ENCODE measurements around the gene ANKS3.

ANKS3 gene

GRCh38 chr16:4752351-4753100 lies 18.5 kb upstream of the ANKS3 start:
- no peak for TF ChIP-seq CTCF (conservative IDR thresholded peaks at IDR 0.05)
- TF ChIP-seq ZFX (IDR thresholded peaks at IDR 0.05): no peak
- H3K27ac ChIP-seq: no peak overlapping the region

DNA sequence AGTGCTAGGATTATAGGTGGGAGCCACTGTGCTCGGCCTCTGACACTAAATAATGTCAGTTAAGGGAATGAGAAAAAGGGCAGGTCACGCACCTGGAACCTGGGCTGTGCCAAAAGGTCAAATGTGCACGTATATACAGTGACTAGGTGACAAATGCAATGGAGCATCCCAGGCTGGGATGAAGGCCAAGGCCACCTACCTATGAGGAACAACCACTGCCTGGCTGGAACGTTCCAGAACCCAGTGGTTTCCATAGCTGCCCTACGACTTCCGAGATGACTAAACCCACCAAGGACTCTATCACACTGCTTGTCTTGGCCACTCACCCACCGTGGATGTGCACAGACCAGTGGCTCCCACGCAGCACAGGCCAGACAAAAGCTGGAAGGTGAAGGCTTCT lies 16.8 kb upstream of the ANKS3 start:
- TF ChIP-seq CTCF (conservative IDR thresholded peaks at IDR 0.05) (no peak), ZFX (IDR thresholded peaks at IDR 0.05) (no peak)
- no peak overlapping the region for H3K27ac ChIP-seq

DNA sequence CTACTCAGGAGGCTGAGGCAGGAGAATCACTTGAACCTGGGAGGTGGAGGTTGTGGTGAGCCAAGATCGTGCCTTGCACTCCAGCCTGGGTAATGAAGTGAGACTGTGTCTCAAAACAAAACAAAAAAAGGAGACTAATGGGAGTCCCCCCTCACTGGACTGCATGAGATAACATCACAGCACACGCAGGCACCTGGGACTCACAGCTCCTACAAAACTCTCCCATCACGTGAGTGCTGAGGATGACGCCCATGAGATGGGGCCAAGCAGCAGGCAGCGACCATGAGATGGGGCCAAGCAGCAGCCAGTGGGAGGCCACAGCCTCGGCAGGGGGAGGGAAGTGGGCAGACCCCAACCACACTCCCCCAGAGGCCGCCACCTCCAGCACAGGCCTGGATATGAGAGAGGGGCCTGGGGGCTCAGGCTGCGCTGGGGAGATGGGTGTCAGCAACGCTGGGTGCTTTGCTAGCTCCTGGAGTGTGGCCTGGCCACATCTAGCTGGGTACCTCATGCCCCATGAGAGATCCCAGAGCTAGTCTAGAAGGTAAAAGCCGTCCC lies 15.7 kb upstream of the ANKS3 start:
- TF ChIP-seq CTCF (conservative IDR thresholded peaks at IDR 0.05): no peak
- no peak for TF ChIP-seq ZFX (IDR thresholded peaks at IDR 0.05)
- H3K27ac ChIP-seq: no peak overlapping the region

GRCh38 chr16:4748682-4749411 lies 14.8 kb upstream of the ANKS3 start:
- TF ChIP-seq ZFX (IDR thresholded peaks at IDR 0.05) (no peak), CTCF (conservative IDR thresholded peaks at IDR 0.05) (no peak)
- no peak overlapping the region for H3K27ac ChIP-seq

DNA sequence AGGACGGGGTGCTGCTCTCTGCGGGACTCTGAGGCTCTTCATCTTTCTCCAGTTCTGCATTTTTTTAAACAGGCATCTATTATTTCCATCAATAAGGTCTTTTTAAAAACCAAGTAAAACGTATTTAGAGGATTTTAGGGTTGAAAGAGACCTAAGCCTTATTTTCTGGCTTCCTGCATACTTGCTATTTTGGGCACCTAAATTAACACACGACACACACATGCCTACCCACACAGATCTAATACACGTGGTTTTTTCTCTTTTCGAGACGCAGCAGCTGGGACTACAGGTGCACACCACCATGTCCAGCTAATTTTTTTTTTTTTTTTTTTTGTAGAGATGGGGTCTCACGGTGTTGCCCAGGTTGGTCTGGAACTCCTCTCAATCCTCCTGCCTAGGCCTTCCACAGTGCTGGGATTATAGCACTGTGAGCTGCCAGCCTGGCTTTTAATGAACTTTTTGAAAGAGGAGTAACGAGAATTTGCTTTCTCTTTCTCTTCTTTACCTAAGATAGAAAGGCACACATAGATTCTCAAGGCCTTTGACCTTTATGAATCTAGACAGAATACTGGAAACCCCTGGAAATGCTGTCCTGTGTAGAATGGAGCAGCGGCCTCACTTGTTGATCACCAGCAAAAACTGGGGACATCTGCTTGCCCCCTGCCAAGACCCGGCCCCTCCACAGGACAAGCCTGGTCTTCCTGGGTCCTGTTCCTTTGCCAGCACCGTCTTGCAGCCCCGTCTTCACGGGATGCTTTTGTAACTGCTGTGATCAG lies 14.0 kb upstream of the ANKS3 start:
- no peak overlapping the region for H3K27ac ChIP-seq
- TF ChIP-seq CTCF (conservative IDR thresholded peaks at IDR 0.05): no peak
- TF ChIP-seq ZFX (IDR thresholded peaks at IDR 0.05): no peak

- TF ChIP-seq ZFX (IDR thresholded peaks at IDR 0.05) (no peak), CTCF (conservative IDR thresholded peaks at IDR 0.05) (no peak)
- no peak overlapping the region for H3K27ac ChIP-seq
Measured at GRCh38 chr16:4746991-4747574, 13.0 kb upstream of the ANKS3 start.

Data from C4-2B (cell line).